K562 (cell line): Measurements from ENCODE around the gene PPARD. TPM values are rescaled to one million over a fixed set of nuclear protein-coding genes. Genes with fewer than 3 reads are reported as not detected.

Experiments
- BDP1 ChIP-seq: IDR thresholded peaks from 3 replicates; pipeline ENCODE4 v1.6.1; 2011; ENCODE audit not compliant: insufficient read length, insufficient read depth
- CCNT2 ChIP-seq: IDR thresholded peaks from 2 replicates; pipeline ENCODE4 v1.6.1; 2011; ENCODE audit warnings: borderline replicate concordance, low read depth, mild to moderate bottlenecking, moderate library complexity, mixed read lengths, low read length; ENCODE audit not compliant: insufficient read length; ENCODE audit errors: extremely low read depth
- ELF1 ChIP-seq: fragments of 200-800 bp; sonication (Bioruptor generic); IDR thresholded peaks from 2 replicates; pipeline ENCODE4 v1.6.1; 2016; ENCODE audit warnings: missing genetic modification characterization, missing compliant biosample characterization
- ELF4 ChIP-seq: fragments of 450-650 bp; formaldehyde crosslinking; IDR thresholded peaks from 2 replicates; pipeline ENCODE4 v1.4.0; 2022; ENCODE audit warnings: missing genetic modification characterization
- FIP1L1 ChIP-seq: fragments of 200-400 bp; formaldehyde crosslinking; IDR thresholded peaks from 2 replicates; pipeline ENCODE4 v1.6.1; 2018; ENCODE audit warnings: mild to moderate bottlenecking, low read depth, low read length; ENCODE audit not compliant: poor library complexity, severe bottlenecking
- FOXA3 ChIP-seq, 2 experiments: fragments of 450-650 bp in 1 of 2; sonication (generic) in 1 of 2; formaldehyde crosslinking; IDR thresholded peaks in 1 of 2; conservative IDR thresholded peaks in 1 of 2; 2 replicates each; pipeline versions ENCODE4 v1.4.0 to v1.8.0; 2020 to 2022; ENCODE audit warnings: mild to moderate bottlenecking in 2 of 2, missing genetic modification reagents in 1 of 2
- GABPB2 ChIP-seq: fragments of 250-450 bp; sonication (Bioruptor Pico); conservative IDR thresholded peaks from 2 replicates; pipeline ENCODE4 v1.5.1; 2021; ENCODE audit warnings: mild to moderate bottlenecking
- HMGN3 ChIP-seq: IDR thresholded peaks from 2 replicates; pipeline ENCODE4 v1.6.1; 2011; ENCODE audit warnings: borderline replicate concordance, low read depth, mild to moderate bottlenecking, mixed read lengths, low read length; ENCODE audit not compliant: insufficient read length; ENCODE audit errors: extremely low read depth
- NUFIP1 ChIP-seq: fragments of 450-650 bp; IDR thresholded peaks from 2 replicates; pipeline ENCODE4 v1.6.1; 2018; ENCODE audit not compliant: partially characterized antibody
- POLR3A ChIP-seq: IDR thresholded peaks from 2 replicates; pipeline ENCODE4 v1.6.1; 2011; ENCODE audit warnings: borderline replicate concordance, mild to moderate bottlenecking, moderate library complexity; ENCODE audit not compliant: insufficient read length, insufficient read depth; ENCODE audit errors: extremely low read depth
- RAD51 ChIP-seq: fragments of 450-650 bp; IDR thresholded peaks from 2 replicates; pipeline ENCODE4 v1.7.1; 2016; ENCODE audit warnings: low read depth, mild to moderate bottlenecking, borderline replicate concordance
- SPI1 ChIP-seq: IDR thresholded peaks from 2 replicates; pipeline ENCODE4 v1.6.1; 2011; ENCODE audit warnings: low read depth, low read length, control low read depth, borderline replicate concordance
- ZEB2 ChIP-seq: fragments of 450-650 bp; IDR thresholded peaks from 2 replicates; pipeline ENCODE4 v1.6.1; 2016
- ZNF263 ChIP-seq: sonication (generic); formaldehyde crosslinking; IDR thresholded peaks from 2 replicates; pipeline ENCODE4 v1.8.0; 2022; ENCODE audit warnings: mild to moderate bottlenecking, missing genetic modification reagents, borderline replicate concordance
- ZNF561 ChIP-seq: fragments of 450-650 bp; formaldehyde crosslinking; conservative IDR thresholded peaks from 2 replicates; pipeline ENCODE4 v1.4.0; 2020; ENCODE audit warnings: mild to moderate bottlenecking, moderate library complexity
- ZNF76 ChIP-seq: fragments of 250-450 bp; sonication (Bioruptor Pico); IDR thresholded peaks from 2 replicates; pipeline ENCODE4 v1.4.0; 2020; ENCODE audit warnings: mild to moderate bottlenecking, moderate library complexity, borderline replicate concordance
- polyA plus RNA-seq, 8 experiments: library from polyadenylated mRNA; depleted of rRNA in 4 of 8; stranded (reverse) in 5 of 8; unstranded in 3 of 8; fragments of >200 nt; fragmentation: Nextera tagmentation in 2 of 8; fragmentation: Illumina TruSeq in 1 of 8; extraction: Ambion mirVana in 2 of 8; extraction: Trizol in 1 of 8; gene quantifications; 2 replicates each; pipeline versions ENCODE4 v1.2.1 to v1.2.3, GENCODE V29; 2011 to 2014; ENCODE audit warnings: inconsistent platforms in 1 of 8, missing spikeins in 1 of 8
- total RNA-seq, 7 experiments: library from RNA; depleted of rRNA in 6 of 7; stranded (reverse); fragments of >200 nt in 6 of 7; fragmentation: Illumina TruSeq in 2 of 7; extraction: Trizol in 2 of 7; gene quantifications; 2 replicates each; pipeline versions ENCODE4 v1.2.1 to v1.2.3, GENCODE V29; 2011 to 2021; ENCODE audit warnings: low replicate concordance in 1 of 7
- TF ChIP-seq, protein P1 (sequence below): fragments of 250-450 bp; sonication (Bioruptor Pico); IDR thresholded peaks from 2 replicates; pipeline ENCODE4 v1.5.0; 2021
- TF ChIP-seq, protein P2 (sequence below): fragments of 250-450 bp; sonication (Bioruptor Pico); IDR thresholded peaks from 2 replicates; pipeline ENCODE4 v1.8.0; 2022; ENCODE audit warnings: inconsistent platforms, mild to moderate bottlenecking, moderate library complexity, borderline replicate concordance
- TF ChIP-seq, protein P3 (sequence below), 2 experiments: IDR thresholded peaks in 1 of 2; conservative IDR thresholded peaks in 1 of 2; 2 replicates each; pipeline ENCODE4 v1.6.1; 2016; ENCODE audit warnings: low read depth in 2 of 2, mild to moderate bottlenecking in 1 of 2, missing compliant biosample characterization in 1 of 2, missing genetic modification characterization in 1 of 2, moderate library complexity in 1 of 2

Gene PPARD
- total and polyA plus RNA-seq, 9 of the 15 experiments (the other 6 are each of a cell fraction or from before 2014, with no cell fraction given): 0.14 to 13.2 (median 3.8) TPM

DNA sequence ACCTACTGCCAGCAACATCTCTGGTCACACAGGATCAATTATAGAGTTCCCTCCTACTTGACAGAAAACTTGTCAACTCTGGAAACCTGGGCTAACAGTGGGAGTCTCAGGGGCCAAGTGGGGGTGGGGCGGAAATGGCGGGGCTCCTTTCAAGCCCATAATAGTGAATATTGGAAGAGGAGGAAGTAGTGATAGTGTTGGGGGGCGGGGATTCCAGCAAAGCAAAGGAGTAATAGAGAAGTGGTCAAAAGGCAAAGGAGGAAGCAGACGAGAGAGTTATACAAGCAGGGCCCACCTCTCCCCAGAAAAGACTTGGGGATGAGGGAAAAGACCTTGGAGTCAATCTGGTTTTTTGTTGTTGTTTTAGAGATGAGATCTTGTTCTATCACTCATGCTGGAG, 42.7 kb upstream of the PPARD start (continued):
- no peak for TF ChIP-seq HMGN3
- no peak for TF ChIP-seq RAD51
- peak; percentile 46; the same call in 1 of the 2 replicates for TF ChIP-seq ELF4
- no peak for TF ChIP-seq CCNT2
- no peak for TF ChIP-seq ZEB2
- TF ChIP-seq, protein P1, sequence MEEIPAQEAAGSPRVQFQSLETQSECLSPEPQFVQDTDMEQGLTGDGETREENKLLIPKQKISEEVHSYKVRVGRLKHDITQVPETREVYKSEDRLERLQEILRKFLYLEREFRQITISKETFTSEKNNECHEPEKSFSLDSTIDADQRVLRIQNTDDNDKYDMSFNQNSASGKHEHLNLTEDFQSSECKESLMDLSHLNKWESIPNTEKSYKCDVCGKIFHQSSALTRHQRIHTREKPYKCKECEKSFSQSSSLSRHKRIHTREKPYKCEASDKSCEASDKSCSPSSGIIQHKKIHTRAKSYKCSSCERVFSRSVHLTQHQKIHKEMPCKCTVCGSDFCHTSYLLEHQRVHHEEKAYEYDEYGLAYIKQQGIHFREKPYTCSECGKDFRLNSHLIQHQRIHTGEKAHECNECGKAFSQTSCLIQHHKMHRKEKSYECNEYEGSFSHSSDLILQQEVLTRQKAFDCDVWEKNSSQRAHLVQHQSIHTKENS (CRISPR knock-in tag): no peak
- no peak for TF ChIP-seq NUFIP1
- TF ChIP-seq POLR3A: no peak
- 0 out of 2 replicates have a peak, but pooled peaks have one; percentile 59 for TF ChIP-seq ELF1 (tag)
- no peak for TF ChIP-seq ZNF561 (CRISPR knock-in tag)
- TF ChIP-seq FOXA3 (CRISPR knock-in tag; conservative IDR thresholded peaks at IDR 0.05 in 1 of 2, IDR thresholded peaks at IDR 0.05 in 1 of 2): no peak
- TF ChIP-seq ZNF263: no peak
- TF ChIP-seq ZNF76 (CRISPR knock-in tag): no peak
- TF ChIP-seq, protein P2, sequence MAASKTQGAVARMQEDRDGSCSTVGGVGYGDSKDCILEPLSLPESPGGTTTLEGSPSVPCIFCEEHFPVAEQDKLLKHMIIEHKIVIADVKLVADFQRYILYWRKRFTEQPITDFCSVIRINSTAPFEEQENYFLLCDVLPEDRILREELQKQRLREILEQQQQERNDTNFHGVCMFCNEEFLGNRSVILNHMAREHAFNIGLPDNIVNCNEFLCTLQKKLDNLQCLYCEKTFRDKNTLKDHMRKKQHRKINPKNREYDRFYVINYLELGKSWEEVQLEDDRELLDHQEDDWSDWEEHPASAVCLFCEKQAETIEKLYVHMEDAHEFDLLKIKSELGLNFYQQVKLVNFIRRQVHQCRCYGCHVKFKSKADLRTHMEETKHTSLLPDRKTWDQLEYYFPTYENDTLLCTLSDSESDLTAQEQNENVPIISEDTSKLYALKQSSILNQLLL (CRISPR knock-in tag): no peak
- TF ChIP-seq BDP1: no peak
- TF ChIP-seq FIP1L1: no peak
- TF ChIP-seq GABPB2 (CRISPR knock-in tag): no peak
- TF ChIP-seq, protein P3, sequence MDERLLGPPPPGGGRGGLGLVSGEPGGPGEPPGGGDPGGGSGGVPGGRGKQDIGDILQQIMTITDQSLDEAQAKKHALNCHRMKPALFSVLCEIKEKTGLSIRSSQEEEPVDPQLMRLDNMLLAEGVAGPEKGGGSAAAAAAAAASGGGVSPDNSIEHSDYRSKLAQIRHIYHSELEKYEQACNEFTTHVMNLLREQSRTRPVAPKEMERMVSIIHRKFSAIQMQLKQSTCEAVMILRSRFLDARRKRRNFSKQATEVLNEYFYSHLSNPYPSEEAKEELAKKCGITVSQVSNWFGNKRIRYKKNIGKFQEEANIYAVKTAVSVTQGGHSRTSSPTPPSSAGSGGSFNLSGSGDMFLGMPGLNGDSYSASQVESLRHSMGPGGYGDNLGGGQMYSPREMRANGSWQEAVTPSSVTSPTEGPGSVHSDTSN (CRISPR knock-in tag; IDR thresholded peaks at IDR 0.05; ENCODE audit: low read depth): no peak
- TF ChIP-seq, protein P3 (tag; conservative IDR thresholded peaks at IDR 0.05; ENCODE audit: low read depth): no peak
- peak; percentile 90 for TF ChIP-seq SPI1
